Activated CD8-positive, alpha-beta memory T cell treated with anti-CD3 and anti-CD28 coated beads for 48 hours (primary cell): ENCODE results near the gene ZFYVE27.

ENCODE experiments used
- DNase-seq, 3 experiments: peaks; one replicate each; pipeline ENCODE4 v3.0.0-alpha.2; 2020; ENCODE audit warnings: low read depth in 2 of 3, low spot score in 2 of 3

ZFYVE27 gene

GRCh38 chr10:97743169-97743943 is 6.4 kb downstream of the ZFYVE27 start:
- DNase-seq: no peak

- no peak for DNase-seq
These were observed 7.6 kb downstream of the ZFYVE27 start for GRCh38 chr10:97744405-97745035.

DNA sequence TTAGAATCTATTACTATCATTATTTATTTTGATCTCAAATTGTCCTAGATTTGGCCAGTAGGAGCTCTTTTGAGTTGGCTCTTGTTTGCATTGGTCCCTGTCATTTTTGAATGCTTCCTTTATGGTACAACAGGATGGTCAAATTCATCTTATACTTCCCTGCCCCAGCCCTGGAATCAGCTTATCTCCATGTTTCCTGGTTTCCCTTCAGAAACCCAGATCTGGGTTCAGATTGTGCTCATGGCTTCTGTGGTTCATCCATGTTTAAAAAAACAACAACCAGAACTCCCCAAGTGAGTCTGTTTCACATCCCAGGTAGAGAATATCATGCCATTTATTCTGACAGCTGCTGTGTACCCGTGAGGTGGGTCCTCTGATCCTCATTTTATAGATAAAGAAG is 10.6 kb downstream of the ZFYVE27 start:
- DNase-seq: no peak

DNA sequence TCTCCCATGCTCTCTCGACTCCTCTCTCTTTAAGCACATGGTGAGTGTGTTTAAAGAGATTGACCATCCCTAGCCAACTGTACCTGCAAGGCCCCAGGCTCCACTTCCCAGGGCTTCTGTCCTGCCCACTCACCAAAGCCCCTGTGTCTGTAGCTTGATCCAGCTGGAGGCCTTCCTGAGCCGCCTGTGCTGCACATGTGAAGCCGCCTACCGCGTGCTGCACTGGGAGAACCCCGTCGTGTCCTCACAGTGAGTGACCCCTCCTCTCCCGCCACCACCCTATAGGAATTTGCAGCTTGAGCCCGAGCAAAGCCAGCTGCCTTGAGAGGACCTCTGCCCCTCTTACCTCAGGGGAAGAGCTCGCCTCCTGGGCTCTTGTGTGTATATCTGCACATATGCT is 11.2 kb downstream of the ZFYVE27 start:
- no peak for DNase-seq

- no peak for DNase-seq
These were observed 16.0 kb downstream of the ZFYVE27 start for GRCh38 chr10:97752956-97753355.

DNA sequence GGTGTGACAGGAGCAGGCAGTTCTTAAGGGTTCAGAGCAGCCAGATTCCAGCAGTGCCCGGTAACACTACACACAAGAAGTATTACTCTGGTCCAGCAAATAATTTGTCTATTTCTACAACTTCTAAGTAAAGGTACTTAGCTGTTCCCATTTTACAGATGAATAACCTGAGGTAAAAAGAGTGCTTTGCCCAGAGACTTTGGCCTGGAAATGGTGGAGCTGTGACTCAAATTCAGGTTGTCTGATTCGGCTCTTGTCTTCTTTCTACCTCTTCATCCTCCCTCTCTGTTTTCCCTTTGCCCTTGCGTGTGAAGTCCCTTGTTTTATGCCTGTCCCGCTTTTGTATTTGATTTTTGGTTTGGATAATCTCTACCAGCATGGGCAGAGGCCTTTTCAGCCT is 17.8 kb downstream of the ZFYVE27 start:
- DNase-seq: no peak

- DNase-seq: no peak
These were observed 18.8 kb downstream of the ZFYVE27 start for GRCh38 chr10:97755718-97756117.

DNA sequence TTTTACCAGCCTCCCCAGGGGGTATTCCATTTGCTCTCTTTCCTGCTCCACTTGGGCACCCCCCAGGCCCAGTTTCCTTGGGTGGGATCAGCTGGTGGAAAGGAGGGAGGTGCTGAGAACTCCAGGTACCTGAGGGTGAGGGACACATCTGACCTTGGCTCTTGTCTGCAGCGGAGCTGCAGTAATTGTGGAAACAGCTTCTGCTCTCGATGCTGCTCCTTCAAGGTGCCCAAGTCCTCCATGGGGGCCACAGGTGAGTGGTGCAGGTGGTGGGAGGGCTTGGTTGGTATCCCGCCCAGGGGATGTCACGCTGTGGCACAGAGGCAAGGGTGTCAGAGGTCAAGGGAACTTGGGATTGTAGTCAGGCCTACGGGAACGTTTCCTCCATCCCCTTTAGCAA is 20.5 kb downstream of the ZFYVE27 start:
- DNase-seq: no peak

DNA sequence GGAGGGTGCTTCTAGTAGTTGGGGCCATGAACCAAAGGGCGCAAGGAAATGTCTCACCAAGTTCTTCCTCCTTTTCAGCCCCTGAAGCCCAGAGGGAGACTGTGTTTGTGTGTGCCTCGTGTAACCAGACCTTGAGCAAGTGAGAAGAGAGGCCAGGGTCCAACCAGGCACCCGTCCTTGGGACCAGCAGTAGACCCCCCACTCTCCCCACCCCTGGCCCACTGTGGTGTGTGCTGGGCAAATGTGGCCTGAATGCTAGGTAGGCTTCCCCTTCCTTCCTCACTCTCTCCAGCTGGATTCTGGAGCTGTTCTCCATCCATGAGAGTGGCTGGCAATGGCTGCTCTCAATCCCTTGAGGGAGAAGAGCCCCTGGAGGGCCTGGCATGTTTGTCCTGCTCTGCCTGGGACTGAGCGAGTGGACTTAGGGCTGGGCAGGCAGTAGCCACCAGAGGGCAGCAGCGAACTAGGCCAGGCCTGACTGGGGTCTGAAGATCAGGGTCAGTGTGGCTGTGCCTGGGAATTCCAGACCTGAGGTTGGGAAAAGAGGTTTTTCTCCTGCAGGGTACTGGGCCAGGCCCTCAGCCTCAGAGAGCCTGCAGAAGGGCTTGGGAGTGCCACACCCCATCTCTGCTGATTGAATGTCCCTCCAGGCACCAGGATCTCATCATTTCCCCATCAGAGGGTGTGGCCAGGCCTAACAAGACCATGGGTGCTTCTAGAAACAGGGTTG is 22.4 kb downstream of the ZFYVE27 start:
- DNase-seq: no peak

GRCh38 chr10:97759946-97760345 is 23.0 kb downstream of the ZFYVE27 start:
- DNase-seq: no peak

GRCh38 chr10:97760461-97761257 is 23.7 kb downstream of the ZFYVE27 start:
- DNase-seq: no peak

- no peak for DNase-seq
These were observed 24.5 kb downstream of the ZFYVE27 start for GRCh38 chr10:97761331-97761865.

DNA sequence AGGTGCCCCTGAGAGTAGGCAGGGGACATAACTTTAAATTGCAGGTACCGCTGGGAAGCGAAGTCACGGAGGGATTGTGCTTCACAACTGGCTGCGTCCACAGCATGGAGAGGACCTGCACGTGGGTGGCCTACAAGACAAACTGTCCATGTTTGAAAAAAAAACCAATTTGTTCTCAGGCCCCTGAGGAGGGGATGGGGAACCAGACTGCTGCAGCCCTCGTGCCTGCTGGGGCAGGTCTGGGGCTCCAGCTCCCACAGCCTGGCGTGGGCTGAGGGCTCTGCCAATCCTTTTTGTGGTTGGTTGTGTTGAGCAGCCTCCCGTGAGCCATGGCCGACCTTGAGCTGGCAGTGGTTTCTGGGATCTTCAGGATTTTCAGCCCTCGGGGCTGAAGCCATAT is 25.1 kb downstream of the ZFYVE27 start:
- no peak for DNase-seq

DNA sequence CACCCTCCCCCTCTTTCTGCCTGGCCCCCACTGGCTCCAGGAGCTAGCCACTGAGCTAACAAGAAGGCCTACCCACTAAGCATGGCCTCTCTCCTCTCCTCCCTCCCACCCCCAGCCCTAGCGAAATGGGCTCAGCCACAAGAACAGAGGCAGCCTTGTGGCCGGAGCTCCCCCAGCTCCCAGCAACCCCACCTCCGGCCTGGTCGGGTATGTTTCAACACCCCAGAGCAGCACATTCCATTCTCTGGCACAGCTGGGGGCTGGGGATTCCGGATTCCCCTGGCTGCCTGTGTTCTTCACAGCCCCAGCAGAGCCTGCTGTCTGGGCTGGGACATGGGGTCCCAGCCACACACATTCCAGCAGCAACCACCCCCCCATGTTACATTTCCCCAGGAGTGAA is 25.9 kb downstream of the ZFYVE27 start:
- DNase-seq: no peak

- no peak for DNase-seq
These were observed 26.5 kb downstream of the ZFYVE27 start for GRCh38 chr10:97763411-97763810.

- DNase-seq: no peak
These were observed 27.0 kb downstream of the ZFYVE27 start for GRCh38 chr10:97763947-97764346.

- DNase-seq: no peak
These were observed 27.6 kb downstream of the ZFYVE27 start for GRCh38 chr10:97764519-97764931.

DNA sequence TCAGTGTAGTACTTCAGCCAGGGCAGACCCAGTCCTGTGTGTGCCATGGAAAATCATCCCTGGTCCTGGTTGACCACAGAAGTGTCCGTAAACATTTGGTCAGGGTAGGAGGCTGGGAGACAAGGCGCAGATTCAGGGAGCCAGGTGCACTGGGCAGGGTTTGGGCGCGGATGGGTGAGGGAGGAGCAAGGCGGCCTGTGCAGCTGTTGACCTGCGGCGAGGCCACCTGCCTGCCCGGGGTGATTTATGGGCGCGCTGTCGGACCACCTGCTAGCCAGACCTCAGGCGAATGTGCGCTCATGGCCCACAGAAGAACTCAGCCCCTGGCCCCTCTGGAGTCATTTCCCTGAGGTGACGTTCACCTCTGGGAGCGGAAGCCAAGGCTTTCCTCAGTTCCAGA is 28.3 kb downstream of the ZFYVE27 start:
- no peak for DNase-seq

GRCh38 chr10:97766106-97766810 is 29.3 kb downstream of the ZFYVE27 start:
- no peak for DNase-seq
